ENCODE results near the gene TAF4.
"Not testable (repeated sequence)": the region's sequence is repeated elsewhere in the genome, so short reads cannot be mapped to it uniquely, and the experiment has no call there.

The TAF4 gene

DNA sequence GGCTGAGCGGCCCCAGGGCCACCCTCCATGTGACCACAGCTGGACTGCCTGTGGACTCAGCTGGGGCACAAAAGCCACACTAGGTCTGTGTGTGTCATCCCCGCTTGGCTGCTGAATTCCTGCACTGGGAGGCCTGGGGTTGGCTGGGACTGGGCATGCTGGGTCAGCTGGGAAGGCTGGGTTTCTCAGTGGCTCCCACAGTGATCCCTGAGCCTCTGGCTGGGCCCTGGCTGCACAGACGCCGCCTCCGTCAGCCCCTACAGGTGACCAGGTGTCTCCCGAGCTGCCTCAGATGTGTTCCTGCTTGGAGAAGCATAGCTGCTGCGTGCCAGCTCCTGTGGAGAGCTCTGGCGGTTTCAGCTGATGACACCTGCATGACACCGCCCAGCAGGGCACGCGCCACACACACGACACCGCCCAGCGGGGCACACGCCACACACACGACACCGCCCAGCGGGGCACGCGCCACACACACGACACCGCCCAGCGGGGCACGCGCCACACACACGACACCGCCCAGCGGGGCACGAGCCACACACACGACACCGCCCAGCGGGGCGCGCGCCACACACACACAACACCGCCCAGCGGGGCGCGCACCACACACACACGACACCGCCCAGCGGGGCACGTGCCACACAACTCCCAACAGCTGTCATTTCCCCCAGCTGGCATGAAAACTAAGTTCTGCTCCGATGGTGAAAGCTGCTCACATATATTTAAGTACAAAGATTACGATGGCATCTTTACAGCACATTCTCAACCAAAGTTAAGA lies 88.8 kb downstream of the TAF4 start:
- DNase-seq = no peak

DNA sequence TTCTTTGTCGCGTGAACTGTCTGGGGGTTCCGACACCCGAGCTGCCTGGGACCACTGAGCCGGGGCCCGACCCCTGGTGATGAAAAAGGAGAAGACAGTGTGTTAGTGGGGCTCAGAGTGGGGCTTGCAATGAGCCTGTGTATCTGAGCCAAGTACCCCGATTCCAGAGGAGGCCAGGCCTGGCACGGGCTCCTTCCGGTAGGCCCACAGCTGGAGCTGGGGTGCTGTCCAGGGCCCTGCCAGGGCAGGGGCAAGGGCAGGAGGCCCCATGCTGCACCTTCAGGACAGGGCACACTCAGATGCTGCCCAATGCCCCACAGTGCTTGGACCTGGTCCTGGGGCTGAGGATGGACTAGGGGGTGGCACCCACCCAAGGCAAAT lies 89.4 kb downstream of the TAF4 start:
- DNase-seq = no peak

DNA sequence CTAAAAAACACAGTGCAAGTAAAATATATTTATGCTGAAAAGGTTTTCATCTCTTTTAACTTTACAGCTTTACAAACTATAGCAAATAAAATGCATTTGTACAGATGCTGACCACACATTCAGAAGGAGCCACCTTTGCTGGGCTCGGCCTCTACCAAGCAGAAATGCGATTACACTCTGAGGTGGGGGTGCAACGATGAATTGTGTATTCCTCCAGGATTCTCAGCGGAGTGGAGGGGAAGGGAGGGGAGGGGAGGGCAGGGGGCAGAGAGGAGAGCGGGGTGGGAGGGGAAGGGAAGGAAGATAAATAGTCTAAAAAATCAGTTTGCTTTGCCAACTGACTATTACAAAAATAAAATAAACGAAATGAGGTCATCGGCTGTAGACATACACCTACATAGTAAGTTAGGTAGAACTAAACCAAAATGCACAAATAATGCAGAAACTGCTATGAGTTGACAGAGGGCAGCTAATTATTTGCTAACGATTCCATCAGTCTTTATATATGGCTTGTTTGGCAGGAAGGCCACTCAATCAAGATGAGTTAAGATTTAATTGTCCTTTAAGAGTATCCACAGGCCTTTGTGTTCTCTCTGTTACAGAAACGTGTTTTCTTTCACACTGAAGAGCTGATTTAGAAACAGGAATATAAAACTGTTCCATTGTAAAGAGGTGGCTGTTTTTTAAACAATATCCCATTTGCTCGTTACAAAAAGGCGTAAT lies 90.1 kb downstream of the TAF4 start:
- DNase-seq = no peak

DNA sequence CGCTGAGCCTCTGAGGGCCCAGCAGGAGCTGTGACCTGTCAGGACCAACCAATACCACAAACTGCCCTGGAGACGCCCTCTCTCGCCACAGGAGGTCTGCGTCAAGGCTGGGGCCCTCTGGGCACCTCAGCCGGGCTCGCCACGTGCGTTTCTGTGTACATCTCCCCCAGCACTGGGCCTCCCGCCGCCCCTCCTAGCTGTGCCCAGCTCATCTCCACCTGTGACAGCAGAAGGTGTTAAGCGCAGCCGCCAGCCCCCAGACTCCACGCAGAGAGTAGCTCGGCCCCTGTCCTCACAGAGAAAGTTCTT lies 91.4 kb downstream of the TAF4 start:
- no peak for DNase-seq

DNA sequence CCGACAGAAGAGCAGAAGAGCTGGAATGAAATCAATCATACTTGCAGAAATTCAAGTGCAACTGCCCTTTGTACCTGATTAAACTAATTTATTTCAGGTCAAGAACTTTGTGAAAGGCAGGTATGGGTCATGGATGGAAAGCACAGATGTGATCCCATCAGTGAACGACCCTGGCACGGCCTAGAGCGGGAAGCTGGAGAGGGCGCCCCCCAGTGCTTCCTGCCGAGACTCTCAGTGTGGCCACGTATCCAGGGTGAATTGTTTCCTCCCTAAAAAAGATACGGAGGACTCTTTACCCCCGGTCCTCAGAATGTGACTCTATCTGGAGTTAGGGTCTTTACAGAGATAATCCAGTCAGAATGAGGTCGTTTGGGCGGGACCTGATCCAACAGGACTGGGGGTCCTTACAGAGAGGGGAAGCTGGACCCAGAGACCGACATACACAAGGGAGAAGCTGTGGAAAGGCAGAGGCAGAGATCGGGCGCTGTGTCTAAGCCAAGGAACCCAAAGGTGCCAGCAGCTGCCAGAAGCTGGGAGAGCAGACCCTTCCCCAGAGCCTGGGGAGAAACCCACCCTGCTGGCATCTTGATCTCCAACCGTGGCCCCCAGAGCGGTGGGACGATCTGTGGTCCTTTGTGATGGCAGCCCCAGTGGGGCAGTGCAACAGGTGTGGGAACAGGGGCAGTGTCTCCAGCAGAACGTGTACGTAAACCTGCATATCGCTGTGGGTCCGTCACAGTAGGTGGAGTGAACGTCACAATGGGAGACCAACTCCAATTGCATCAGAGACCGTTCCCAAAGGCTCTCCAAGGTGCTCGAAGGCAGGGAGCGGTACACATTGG lies 91.9 kb downstream of the TAF4 start:
- DNase-seq = no peak

DNA sequence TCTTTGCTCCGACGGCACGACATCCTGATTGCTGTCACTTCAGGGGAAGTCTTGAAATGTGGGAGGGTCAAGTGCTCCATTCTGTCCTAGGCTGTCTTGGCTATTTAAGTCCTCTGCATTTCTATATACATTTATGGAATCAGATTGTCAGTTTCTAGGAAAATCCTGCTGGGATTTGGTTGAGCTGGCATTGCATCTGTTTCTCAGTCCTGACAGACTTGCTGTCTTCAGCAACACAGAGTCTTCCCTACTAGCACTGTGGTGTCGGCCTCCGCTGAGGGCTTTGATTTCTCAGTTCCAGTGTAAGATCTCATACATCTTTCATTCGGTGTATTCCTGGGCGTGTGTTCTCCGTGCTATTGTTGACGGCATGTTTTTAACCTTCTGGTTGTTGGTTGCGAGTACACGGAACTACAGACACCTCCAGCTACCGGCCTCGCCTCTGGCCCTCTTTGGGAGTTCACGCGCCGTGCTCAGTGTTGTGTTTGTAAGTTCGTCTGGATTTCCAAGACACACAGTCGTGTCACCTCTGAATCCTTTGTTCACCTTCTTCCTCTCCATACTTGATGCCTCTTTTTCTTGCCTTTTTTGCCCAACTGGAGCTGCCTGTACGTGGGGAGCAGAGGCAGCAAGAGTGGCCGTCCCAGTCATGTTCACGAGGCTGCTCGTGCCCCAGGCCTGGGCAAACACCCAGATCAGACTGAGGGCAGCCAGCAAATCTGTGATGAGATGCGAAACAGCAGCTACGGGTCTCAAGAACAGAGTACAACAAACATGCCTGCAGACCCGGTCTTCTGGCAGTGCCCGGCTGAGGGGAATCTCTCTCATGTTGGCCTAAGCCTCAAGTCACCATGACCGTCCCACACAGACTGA lies 92.8 kb downstream of the TAF4 start:
- DNase-seq = no peak

DNA sequence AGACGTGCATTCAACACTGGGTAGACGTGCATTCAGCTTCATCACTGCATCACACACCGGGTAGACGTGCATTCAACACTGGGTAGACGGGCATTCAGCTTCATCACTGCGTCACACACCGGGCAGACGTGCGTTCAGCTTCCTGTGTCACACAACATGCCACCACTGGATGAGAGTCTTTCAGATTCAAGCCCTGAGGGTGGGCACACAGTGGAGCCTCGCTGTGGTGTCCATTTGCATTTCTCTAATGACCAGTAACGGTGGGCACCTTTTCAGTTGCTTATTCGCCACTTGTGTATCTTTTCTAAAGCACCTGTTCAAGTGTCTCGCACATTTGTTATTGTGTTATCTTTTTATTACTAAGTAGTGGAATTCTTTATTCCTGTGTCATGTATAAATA lies 94.1 kb downstream of the TAF4 start:
- not testable (repeated sequence) for DNase-seq

DNA sequence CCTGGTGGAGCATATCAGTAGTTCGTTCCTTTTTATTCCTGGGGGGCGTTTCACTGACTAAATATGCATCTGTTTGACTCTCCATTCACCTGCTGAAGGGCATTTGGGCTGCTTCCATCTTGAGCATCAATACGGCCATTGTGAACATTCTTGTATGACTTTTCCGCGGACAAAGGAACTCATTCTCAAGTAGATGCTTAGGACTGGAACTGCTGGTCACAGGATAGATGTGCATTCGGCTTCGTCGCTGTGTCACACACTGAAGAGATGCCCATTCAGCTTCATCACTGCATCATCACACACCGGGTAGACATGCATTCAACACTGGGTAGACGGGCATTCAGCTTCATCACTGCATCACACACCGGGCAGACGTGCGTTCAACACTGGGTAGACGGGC lies 95.3 kb downstream of the TAF4 start:
- DNase-seq = no peak

DNA sequence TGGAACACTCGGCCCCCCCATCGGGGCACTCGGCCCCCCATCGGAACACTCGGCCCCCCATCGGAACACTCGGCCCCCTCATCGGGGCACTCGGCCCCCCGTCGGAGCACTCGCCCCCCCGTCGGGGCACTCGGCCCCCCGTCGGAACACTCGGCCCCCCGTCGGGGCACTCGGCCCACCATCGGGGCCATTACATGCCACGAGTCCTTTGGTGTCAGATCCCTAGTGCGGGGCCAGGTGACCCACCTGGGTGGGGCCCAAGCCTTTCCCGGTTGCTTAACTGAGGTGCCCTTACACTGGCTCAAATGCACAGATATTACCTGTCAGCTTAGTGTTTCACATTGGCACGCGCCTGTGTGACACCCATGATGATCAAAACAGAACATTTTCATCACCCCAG lies 95.9 kb downstream of the TAF4 start:
- DNase-seq = no peak

DNA sequence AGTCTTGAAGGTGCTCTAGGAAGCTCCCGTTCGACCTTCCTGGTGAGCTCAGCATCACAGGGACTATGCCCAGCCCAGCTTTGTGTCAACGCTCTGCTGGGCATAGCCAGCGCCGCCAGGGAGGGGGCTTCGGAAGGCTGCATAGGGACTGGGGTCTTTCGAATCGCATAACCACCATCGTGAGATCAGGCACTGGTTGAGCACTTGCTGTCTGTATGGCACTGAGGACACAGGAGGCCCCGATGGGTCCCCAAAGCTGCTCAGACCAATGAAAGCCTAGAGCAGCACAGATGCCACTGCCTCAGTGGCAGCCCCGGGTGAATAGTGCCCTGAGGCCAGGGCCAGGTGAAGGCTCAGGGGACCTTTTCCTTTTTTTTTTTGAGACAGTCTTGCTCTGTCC lies 96.7 kb downstream of the TAF4 start:
- DNase-seq = no peak

DNA sequence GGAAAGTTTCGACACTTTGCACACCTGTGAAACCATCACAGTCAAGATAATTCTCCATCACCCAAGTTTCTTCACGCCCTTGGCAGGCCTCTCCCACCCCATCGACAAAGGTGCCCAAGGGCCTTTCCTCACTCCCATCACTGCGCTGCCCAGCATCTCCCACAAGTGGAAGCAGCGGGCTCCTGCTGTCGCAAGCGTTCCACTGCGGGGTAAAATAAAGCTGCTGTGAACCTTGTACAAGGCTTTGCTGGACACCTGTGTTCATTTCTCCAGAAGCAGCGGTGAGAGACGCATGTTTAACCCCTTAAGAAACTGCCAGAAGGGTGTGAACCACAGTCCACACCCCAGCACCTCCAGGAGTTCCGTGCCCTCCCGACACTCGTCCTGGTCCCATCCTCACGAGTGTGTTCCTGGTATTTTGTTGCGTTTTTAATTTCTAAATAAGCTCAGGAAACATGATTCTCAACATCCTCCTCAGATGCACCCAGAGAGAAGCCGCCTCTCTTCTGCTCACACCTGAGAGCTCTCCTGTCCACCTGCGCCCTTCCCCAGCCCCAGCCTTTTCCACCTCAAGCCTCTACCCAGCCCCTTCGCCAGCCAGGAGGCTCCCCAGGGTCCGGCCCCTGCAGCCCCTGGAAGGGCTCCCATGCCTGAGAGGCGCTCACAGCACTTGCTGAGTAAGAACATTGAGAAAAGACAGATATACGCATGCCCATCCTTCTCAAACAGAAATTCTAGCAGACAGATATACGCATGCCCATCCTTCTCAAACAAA lies 97.5 kb downstream of the TAF4 start:
- no peak for DNase-seq

DNA sequence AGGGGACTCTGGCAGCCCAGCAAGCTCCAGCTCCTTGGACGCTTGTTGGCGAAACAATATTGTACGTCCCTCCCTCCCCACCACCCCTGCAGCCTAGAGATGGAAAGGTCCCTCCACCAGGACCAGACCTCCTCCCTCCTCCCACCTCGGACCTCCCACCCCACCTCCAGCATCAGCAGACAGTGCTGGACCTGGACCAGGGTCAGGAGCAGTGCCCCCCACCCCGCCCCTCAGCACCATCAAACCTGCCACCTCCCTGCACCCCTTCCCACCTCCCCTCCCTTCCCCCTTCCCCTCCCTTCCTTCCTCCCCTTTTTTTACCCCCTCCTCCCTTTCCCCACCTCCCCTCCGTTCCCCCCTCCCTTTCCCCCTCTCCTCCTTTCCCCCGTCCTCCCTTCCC lies 98.4 kb downstream of the TAF4 start:
- no peak for DNase-seq

DNA sequence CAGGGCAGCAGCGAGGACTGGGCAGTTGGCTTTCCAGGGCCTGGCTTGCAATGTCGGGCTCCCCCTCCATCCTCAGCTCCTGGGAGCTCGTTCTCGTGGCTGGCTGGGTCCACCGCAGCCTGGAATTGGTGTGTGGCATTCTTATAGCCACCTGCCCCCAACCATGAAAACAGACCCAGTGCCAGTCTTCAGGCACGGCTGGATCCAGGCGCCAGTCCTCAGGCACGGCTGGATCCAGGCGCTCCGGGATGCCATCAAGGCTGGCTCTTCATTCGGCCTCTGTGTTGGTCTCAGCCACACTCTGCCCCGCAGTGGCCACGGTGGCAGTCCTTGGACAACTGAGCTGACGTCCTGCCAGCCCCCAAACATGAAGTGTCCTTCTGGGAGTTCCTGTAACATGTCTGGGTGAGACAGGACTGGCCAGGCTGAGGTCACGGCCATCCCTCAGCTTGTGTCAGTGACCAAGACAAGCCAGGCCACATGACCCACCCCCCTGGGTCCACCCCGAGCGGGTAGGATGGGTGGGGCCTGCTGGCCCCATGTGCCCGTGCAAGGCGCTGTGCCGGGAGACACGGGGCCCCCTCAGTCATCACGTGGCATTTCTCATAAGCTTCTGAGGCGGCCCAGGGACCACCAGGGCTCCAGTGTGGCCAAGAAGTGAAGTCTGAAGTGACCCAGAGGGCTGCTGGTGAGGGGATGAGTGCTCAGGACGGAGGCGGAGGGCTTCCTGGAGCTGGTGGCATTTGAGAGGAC lies 99.0 kb downstream of the TAF4 start:
- DNase-seq = no peak

DNA sequence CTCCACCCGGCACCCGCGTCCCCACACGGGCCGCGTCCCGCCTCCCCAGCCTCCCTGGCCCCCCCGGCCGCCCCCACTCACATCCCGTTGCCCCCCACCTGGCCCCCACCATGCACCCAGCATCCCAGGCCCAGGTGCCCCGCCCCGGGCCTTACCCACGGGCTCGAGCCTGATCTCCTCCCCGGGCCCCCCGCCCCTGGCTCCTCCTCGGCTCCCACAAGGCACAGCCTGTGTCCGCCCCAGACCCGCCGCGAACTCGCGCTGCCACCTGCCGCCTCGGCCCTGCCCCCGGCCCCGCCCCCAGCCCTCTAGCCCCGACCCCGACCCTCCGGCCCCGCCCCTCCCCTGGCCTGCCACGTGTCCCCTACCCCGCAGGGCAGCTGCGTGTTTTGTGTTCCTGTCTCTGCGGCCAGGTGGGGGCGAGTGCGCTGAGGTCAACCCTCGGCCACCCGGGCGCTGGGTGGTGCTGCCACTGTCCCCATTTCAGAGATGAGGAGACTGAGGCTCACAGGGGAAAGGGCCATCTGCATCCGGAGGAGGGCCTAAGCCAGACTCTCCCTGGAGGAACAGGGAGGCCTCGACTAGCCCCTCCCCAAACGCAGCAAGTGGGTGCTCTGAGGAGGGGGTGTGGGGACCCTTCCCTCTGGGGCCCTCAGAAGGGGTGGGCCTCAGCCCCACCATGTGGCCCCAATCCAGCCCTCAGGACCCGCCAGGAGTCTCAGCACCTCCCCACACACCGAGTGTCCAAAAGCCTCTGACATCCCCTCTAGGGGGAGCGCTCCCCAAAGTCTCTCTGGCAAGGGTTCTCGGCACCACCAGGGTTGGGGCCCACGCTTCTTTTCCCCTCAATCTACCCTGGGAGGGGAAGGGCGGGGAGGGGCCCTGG lies 99.8 kb downstream of the TAF4 start:
- DNase-seq = no peak

DNA sequence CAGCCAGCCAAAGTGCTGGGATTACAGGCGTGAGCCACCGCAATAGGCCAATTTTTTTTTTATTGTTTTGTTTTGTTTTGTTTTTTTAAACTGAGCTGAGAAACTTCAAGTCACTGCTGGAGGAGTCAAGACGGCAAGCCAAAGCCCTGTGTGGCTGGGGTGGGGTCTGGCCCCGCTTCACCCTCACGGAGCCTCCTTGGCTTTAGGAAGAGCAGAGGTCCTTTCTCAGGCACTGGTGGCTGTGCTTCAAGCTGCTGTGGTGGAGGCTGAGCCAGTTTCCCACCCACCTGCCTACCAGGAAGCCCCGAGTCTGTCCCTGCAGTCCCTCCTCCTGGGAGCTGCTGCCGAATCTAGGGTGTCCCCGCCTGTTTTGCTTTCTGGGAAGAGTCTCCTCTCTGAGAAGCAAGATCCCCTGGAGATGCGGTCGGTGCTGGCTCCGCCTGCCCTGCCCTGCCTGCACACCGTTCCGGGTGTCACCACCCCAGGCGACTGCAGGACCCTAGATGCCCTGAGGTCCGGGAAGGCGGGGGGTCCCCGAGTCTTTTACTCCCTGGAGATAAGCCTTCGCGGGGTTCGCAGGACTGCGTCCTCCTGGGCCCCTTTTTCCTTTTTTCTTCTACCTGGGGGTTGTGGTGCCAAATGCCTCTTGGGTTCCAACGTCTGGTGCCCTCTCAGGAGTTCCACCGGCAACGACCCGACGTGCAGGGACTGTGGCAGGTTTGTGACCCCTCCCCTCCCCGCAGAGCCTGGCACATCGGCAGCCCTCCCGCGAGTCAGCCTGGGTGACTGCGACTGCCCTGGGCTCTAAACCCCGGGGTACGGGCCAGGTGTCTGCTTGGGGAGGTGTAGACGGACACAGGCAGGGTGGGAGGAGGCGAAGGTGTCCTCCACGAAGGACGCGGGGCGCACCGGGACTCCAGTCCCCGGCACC lies 100.7 kb downstream of the TAF4 start:
- no peak for DNase-seq

DNA sequence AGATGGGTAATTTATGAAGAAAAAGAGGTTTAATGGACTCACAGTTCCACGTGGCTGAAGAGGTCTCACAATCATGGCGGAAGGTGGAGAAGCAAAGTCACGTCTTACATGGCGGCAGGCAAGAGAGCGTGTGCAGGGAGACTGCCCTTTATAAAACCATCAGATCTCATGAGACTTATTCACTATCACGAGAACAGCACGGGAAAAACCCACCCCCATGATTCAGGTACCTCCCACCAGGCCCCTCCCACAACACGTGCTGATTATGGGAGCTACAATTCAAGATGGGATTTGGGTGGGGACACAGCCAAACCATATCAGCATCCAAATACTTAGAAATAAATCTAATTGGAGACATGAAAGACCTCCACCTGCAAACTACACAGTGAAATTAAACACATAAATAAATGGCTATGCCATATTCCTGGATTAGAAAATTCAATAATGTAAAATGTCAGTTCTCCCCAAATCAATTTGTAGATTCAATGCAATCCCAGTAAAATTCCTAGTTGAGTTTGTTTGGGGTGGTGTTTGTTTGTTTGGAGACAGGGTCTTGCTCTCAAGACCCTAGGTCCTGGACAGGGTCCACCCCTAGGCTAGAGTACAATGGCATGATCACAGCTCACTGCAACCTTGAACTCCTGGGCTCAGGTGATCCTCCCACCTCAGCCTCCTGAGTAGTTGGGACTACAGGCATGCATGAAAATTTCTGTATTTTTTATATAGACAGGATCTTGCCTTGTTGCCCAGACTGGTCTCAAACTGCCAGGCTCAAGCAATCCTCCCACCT lies 101.6 kb downstream of the TAF4 start:
- no peak for DNase-seq

DNA sequence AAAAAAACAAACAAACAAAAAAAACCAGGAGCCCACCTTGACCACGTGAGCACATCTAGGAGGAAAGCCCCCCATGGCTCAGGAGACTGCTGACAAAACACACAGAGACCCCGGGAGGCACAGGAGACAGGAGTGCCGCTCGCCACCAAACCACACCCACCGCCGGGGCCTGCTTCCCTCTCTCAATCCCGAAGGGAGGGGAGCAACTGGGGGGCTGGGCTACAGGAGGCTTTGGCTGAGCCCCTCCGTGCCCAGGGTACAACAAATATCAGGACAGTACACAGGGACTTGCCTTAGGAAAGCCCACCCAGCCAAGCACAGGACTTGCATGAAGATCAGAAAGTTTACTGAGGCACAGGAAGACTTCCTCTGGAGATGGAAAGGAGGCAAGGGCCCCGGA lies 102.5 kb downstream of the TAF4 start:
- no peak for DNase-seq

DNA sequence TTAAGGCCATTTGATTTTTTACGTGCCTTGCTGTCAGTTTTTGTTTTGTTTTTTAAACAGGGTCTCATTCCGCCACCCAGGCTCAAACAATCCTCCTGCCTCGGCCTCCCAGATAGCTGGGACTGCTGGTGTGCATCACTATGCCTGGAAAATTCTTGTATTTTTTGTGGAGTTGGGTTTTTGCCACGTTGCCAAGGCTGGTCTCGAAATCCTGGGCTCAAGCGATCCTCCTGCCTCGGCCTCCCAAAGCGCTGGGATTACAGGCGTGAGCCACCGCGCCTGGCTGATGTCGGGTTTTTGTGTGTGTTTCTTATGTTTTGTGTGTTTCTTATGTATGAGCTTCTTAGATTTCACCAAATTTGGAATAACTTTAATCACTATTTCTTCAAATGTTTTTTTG lies 104.8 kb downstream of the TAF4 start:
- DNase-seq = no peak
